Endothelial cell of umbilical vein (primary cell): ENCODE measurements around the gene PSD2. TPM values are rescaled to one million over a fixed set of nuclear protein-coding genes. Genes with fewer than 3 reads are reported as not detected.

Experiments used
- BruUV-seq: library from RNA; stranded (reverse); fragments of 400-500 nt; replicated peaks from 2 replicates; lab custom pipeline; 2021; lab: Mats Ljungman, UMichigan
- CTCF ChIA-PET: fragments of 300-600, 350-600 bp; sonication (Branson Sonifier 250); formaldehyde crosslinking; loops from one replicate; lab custom pipeline; 2021; ENCODE audit warnings: antibody characterized with exemption, inconsistent platforms; lab: Charles Lee
- POLR2A ChIA-PET: fragments of 300-600, 350-600 bp; sonication (Branson Sonifier 250); formaldehyde crosslinking; loops from one replicate; lab custom pipeline; 2021; ENCODE audit warnings: antibody characterized with exemption, inconsistent platforms; lab: Charles Lee
- DNase-seq: peaks from one replicate; pipeline ENCODE4 v3.0.0-alpha.2; 2011; ENCODE audit warnings: low read depth, low spot score
- FAIRE-seq: peaks from 2 replicates; lab custom pipeline; 2011; peaks lifted over from hg19 to GRCh38; lab: Jason Lieb, UNC
- H2AFZ ChIP-seq: 2 replicates; pipeline ENCODE4 v1.6.0; 2012; ENCODE audit warnings: low read depth, low read length, control low read depth, inconsistent platforms
- H3K27ac ChIP-seq: 2 replicates; pipeline ENCODE4 v1.5.1; 2011; ENCODE audit warnings: low read depth, mild to moderate bottlenecking, control low read depth, low read length, moderate library complexity; ENCODE audit not compliant: insufficient read depth
- H3K27me3 ChIP-seq, 2 experiments: 2 replicates each; pipeline versions ENCODE4 v1.6.0 to v1.6.1; 2011; ENCODE audit warnings: low read length in 2 of 2, mixed read lengths in 1 of 2; ENCODE audit not compliant: control insufficient read depth in 2 of 2, insufficient read depth in 2 of 2
- H3K36me3 ChIP-seq, 2 experiments: 2 replicates in 1 of 2; 3 replicates in 1 of 2; pipeline ENCODE4 v1.5.1; 2011; ENCODE audit warnings: low read length in 2 of 2, mild to moderate bottlenecking in 1 of 2, moderate library complexity in 1 of 2; ENCODE audit not compliant: control insufficient read depth in 2 of 2, insufficient read depth in 2 of 2; ENCODE audit errors: extremely low read depth in 1 of 2
- H3K4me1 ChIP-seq: 3 replicates; pipeline ENCODE4 v1.5.1; 2011; ENCODE audit warnings: mild to moderate bottlenecking, low read length; ENCODE audit not compliant: control insufficient read depth, insufficient read depth; ENCODE audit errors: extremely low read depth
- H3K4me2 ChIP-seq: 2 replicates; pipeline ENCODE4 v1.6.1; 2011; ENCODE audit warnings: low read length, control low read depth, mixed read lengths; ENCODE audit not compliant: insufficient read depth
- H3K4me3 ChIP-seq, 3 experiments: fragments of 200-600 bp in 1 of 3; sonication (generic), shearing (Covaris generic) in 1 of 3; replicated peaks in 1 of 3; 2 replicates each; pipeline ENCODE4 v1.5.1; 2011 to 2016; ENCODE audit warnings: control low read depth in 3 of 3, low read length in 3 of 3, mild to moderate bottlenecking in 2 of 3, inconsistent platforms in 1 of 3, low read depth in 1 of 3, moderate library complexity in 1 of 3; ENCODE audit not compliant: insufficient read depth in 1 of 3
- H3K79me2 ChIP-seq: 2 replicates; pipeline ENCODE4 v1.6.0; 2012; ENCODE audit warnings: low read length, inconsistent platforms; ENCODE audit not compliant: control insufficient read depth, insufficient read depth
- H3K9ac ChIP-seq: replicated peaks from 2 replicates; pipeline ENCODE3; 2011; ENCODE audit warnings: low read length, control low read depth; ENCODE audit not compliant: insufficient read depth; ENCODE audit errors: extremely low read depth
- H3K9me1 ChIP-seq: replicated peaks from 3 replicates; pipeline ENCODE4 v1.6.0; 2011; ENCODE audit warnings: mild to moderate bottlenecking, low read length; ENCODE audit not compliant: control insufficient read depth, insufficient read depth; ENCODE audit errors: extremely low read depth
- H3K9me3 ChIP-seq: replicated peaks from 2 replicates; pipeline ENCODE4 v1.5.1; 2012; ENCODE audit warnings: low read length, inconsistent platforms; ENCODE audit not compliant: control insufficient read depth, insufficient read depth
- H4K20me1 ChIP-seq: replicated peaks from 2 replicates; pipeline ENCODE3; 2011; ENCODE audit warnings: mild to moderate bottlenecking, low read length; ENCODE audit not compliant: control insufficient read depth, insufficient read depth; ENCODE audit errors: extremely low read depth
- EZH2 ChIP-seq: IDR thresholded peaks from 2 replicates; pipeline ENCODE4 v1.6.1; 2012; ENCODE audit warnings: borderline replicate concordance, low read depth, mild to moderate bottlenecking, moderate library complexity, low read length, inconsistent platforms; ENCODE audit not compliant: severe bottlenecking
- FOS ChIP-seq: IDR thresholded peaks from 2 replicates; pipeline ENCODE4 v1.6.1; 2011; ENCODE audit warnings: mild to moderate bottlenecking, low read length, moderate library complexity, borderline replicate concordance; ENCODE audit not compliant: insufficient read depth
- GATA2 ChIP-seq: IDR thresholded peaks from 2 replicates; pipeline ENCODE4 v1.7.0; 2011; ENCODE audit warnings: low read depth, mild to moderate bottlenecking, moderate library complexity, mixed read lengths, low read length; ENCODE audit not compliant: insufficient read length, insufficient read depth
- MYC ChIP-seq: IDR thresholded peaks from one replicate; pipeline ENCODE4 v1.6.1; 2011; ENCODE audit warnings: mild to moderate bottlenecking, low read depth, low read length
- POLR2A ChIP-seq: IDR thresholded peaks from 2 replicates; pipeline ENCODE4 v1.6.1; 2012; ENCODE audit warnings: low read depth, mild to moderate bottlenecking, control low read depth, low read length
- dilution Hi-C: fragments of 300-500 bp; cut with MboI; formaldehyde crosslinking; loops from one replicate; pipeline ENCODE4 v1.15.0; 2019; ENCODE audit warnings: low sequenced_read_pairs; ENCODE audit not compliant: extremely low pct_ligation_motif_present
- intact Hi-C: fragments of 100-400 bp; cut with micrococcal nuclease; formaldehyde crosslinking; loops from one replicate; pipeline ENCODE4 v1.10.0; 2022
- polyA plus RNA-seq, 4 experiments: library from polyadenylated mRNA; depleted of rRNA in 3 of 4; stranded (reverse) in 3 of 4; unstranded in 1 of 4; fragments of >200 nt; gene quantifications; 2 replicates each; pipeline versions ENCODE4 v1.2.1 to v1.2.3, GENCODE V29; 2011 to 2012; ENCODE audit warnings: missing spikeins in 1 of 4
- total RNA-seq: library from RNA; stranded (reverse); gene quantifications from 2 replicates; pipeline ENCODE4 v1.2.3, GENCODE V29; 2021
- TF ChIP-seq, protein P1 (sequence below), 2 donors: IDR thresholded peaks; 1 replicate in 1 of 2; 2 replicates in 1 of 2; pipeline ENCODE4 v1.5.1; 2011; ENCODE audit warnings: low read length in 2 of 2, mild to moderate bottlenecking in 2 of 2, moderate library complexity in 2 of 2, control low read depth in 1 of 2, inconsistent platforms in 1 of 2, low read depth in 1 of 2; ENCODE audit not compliant: insufficient read depth in 1 of 2; ENCODE audit errors: extremely low read depth in 1 of 2

Gene PSD2
- total and polyA plus RNA-seq, 2 donors (not counting 3 experiments of a cell fraction or from before 2014, with no cell fraction given), result not detected

DNA sequence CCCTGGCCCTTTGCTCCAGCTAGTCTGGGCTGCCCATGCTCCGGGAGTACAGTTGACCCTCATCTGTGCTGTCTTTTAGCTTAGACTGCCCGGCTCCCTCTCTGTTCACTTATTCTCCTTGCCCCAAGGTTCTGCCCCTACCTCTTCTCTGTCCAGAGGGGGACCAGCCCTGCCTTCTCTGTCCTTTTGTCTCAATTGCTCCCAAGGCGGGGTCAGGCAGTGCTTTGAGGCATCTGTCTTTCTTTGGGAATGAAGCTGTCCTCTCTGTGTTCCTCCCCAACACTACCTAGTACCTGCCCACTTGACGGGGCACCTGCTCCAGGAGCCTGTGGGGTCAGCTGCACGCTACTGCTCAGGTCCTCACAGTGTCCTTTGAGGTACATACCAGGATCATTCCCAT is 59.3 kb downstream of the PSD2 start:
- POLR2A ChIA-PET, result no interaction called here

DNA sequence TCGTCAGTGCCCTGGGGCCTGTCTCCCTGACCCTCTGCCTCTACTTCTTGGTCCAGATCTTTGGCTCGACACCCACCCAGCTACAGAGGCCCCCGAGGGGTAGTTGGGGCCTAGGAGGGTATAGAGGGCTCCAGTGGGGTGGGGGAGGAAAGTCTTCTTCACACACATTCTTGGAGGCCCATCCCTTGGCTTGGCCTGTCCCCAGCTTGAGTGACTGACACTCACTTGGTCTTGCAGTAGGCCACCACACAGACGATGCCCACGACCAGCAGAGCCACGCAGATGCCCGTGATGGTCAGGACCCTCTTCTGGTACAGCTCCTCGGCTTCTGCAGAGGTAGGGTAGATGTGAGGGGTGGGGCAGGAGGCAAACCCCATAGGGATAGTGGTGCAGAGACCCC is 59.8 kb downstream of the PSD2 start:
- Histone ChIP-seq H2AFZ (no peak overlapping the region), H3K4me1 (no peaks in the 10 kb centered on the region), H3K9me3 (no peaks in the 10 kb centered on the region), H3K27me3 (peaks cover 0 to 5% of the 10 kb centered on the region in 2 experiments), H3K36me3 (no peaks in the 10 kb centered on the region), H3K4me3 (no peak overlapping the region), H3K79me2 (no peaks in the 10 kb centered on the region), H3K9me1 (no peaks in the 10 kb centered on the region), H3K4me2 (no peak overlapping the region), H3K27ac (no peak overlapping the region), H3K9ac (no peak overlapping the region), H4K20me1 (no peaks in the 10 kb centered on the region)
- no peak for FAIRE-seq
- no TSS peak for BruUV-seq
- dilution Hi-C loops, result no loop called here
- ChIA-PET POLR2A (no interaction called here), CTCF (interaction anchor here (0.5 to 1.7 kb wide), 7 partner anchors 9 to 299 kb away, joined by 3 to 10 read pairs (median 5); no protein-coding TSS in a partner anchor)
- no peak for DNase-seq
- TF ChIP-seq GATA2 (no peak), MYC (no peak), FOS (no peak), POLR2A (no peak)
- TF ChIP-seq, protein P1, sequence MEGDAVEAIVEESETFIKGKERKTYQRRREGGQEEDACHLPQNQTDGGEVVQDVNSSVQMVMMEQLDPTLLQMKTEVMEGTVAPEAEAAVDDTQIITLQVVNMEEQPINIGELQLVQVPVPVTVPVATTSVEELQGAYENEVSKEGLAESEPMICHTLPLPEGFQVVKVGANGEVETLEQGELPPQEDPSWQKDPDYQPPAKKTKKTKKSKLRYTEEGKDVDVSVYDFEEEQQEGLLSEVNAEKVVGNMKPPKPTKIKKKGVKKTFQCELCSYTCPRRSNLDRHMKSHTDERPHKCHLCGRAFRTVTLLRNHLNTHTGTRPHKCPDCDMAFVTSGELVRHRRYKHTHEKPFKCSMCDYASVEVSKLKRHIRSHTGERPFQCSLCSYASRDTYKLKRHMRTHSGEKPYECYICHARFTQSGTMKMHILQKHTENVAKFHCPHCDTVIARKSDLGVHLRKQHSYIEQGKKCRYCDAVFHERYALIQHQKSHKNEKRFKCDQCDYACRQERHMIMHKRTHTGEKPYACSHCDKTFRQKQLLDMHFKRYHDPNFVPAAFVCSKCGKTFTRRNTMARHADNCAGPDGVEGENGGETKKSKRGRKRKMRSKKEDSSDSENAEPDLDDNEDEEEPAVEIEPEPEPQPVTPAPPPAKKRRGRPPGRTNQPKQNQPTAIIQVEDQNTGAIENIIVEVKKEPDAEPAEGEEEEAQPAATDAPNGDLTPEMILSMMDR (IDR thresholded peaks at IDR 0.05; ENCODE audit: extremely low read depth in 1 of 2, insufficient read depth in 1 of 2, low read depth in 1 of 2, low read length in 2 of 2), result no peak
- intact Hi-C loops, result no loop called here

More for the DNA sequence above, 59.3 kb downstream of the PSD2 start:
- CTCF ChIA-PET, result interaction anchor here (1.1 to 1.7 kb wide), 5 partner anchors 10 to 291 kb away, joined by 4 to 10 read pairs (median 5); no protein-coding TSS in a partner anchor
- Histone ChIP-seq H3K27me3 (peaks cover 0 to 5% of the 10 kb centered on the region in 2 experiments), H4K20me1 (no peaks in the 10 kb centered on the region), H3K27ac (no peak overlapping the region), H3K36me3 (no peaks in the 10 kb centered on the region), H2AFZ (no peak overlapping the region), H3K4me3 (no peak overlapping the region), H3K79me2 (no peaks in the 10 kb centered on the region), H3K4me1 (no peaks in the 10 kb centered on the region), H3K9me3 (no peaks in the 10 kb centered on the region), H3K4me2 (no peak overlapping the region), H3K9ac (no peak overlapping the region), H3K9me1 (no peaks in the 10 kb centered on the region)
- no peak for TF ChIP-seq EZH2
- no peak for FAIRE-seq
- BruUV-seq, result no TSS peak
- intact Hi-C loops (no loop called here), dilution Hi-C loops (no loop called here)
- no peak for DNase-seq
